OCI-LY1 (cell line): ENCODE measurements around the gene TMEM156.

Source experiments
- H2AFZ ChIP-seq: fragments of 200-600 bp; sonication (generic), shearing (Covaris generic); 2 replicates; pipeline ENCODE4 v1.6.0; 2014; ENCODE audit warnings: antibody characterized with exemption, mild to moderate bottlenecking, low read length
- H3F3A ChIP-seq: fragments of 200-600 bp; sonication (generic), shearing (Covaris generic); 2 replicates; pipeline ENCODE4 v1.6.0; 2014; ENCODE audit warnings: mild to moderate bottlenecking, antibody characterized with exemption, low read length, moderate library complexity; ENCODE audit not compliant: insufficient read depth
- H3K27ac ChIP-seq: fragments of 200-600 bp; sonication (generic); 2 replicates; pipeline ENCODE4 v1.5.1; 2014; ENCODE audit warnings: low read length, mixed run types, mild to moderate bottlenecking, low read depth; ENCODE audit not compliant: poor library complexity, severe bottlenecking
- H3K27me3 ChIP-seq: fragments of 200-600 bp; sonication (generic); 2 replicates; pipeline ENCODE4 v1.6.0; 2014; ENCODE audit warnings: antibody characterized with exemption, mild to moderate bottlenecking, low read length, moderate library complexity; ENCODE audit not compliant: insufficient read depth
- H3K36me3 ChIP-seq: fragments of 200-600 bp; sonication (generic); 2 replicates; pipeline ENCODE4 v1.6.1; 2014; ENCODE audit warnings: mild to moderate bottlenecking, antibody characterized with exemption, low read length, moderate library complexity, mixed read lengths; ENCODE audit not compliant: insufficient read depth
- H3K4me1 ChIP-seq: fragments of 200-600 bp; sonication (generic); 2 replicates; pipeline ENCODE4 v1.5.1; 2014; ENCODE audit warnings: mild to moderate bottlenecking, low read length, moderate library complexity; ENCODE audit not compliant: insufficient read depth, severe bottlenecking
- H3K4me2 ChIP-seq: fragments of 200-600 bp; sonication (generic), shearing (Covaris generic); 2 replicates; pipeline ENCODE4 v1.6.1; 2014; ENCODE audit warnings: low read length
- H3K4me3 ChIP-seq: fragments of 200-600 bp; sonication (generic); 2 replicates; pipeline ENCODE4 v1.5.1; 2014; ENCODE audit warnings: low read length, low read depth, mild to moderate bottlenecking, mixed read lengths; ENCODE audit not compliant: poor library complexity, severe bottlenecking
- H3K79me2 ChIP-seq: fragments of 200-600 bp; shearing (Covaris generic); 2 replicates; pipeline ENCODE4 v1.6.1; 2016; ENCODE audit warnings: mixed run types, low read length, mixed read lengths; ENCODE audit not compliant: insufficient read depth
- H3K9ac ChIP-seq: fragments of 200-600 bp; sonication (generic), shearing (Covaris generic); 2 replicates; pipeline ENCODE4 v1.6.1; 2014; ENCODE audit warnings: mild to moderate bottlenecking, low read length, mixed read lengths
- H3K9me2 ChIP-seq: fragments of 200-600 bp; sonication (generic), shearing (Covaris generic); 2 replicates; pipeline ENCODE4 v1.6.1; 2014; ENCODE audit warnings: low read depth, mild to moderate bottlenecking, low read length, mixed read lengths
- H3K9me3 ChIP-seq: fragments of 200-600 bp; shearing (Covaris generic); 2 replicates; pipeline ENCODE4 v1.6.1; 2014; ENCODE audit warnings: low read length, mixed read lengths
- H4K20me1 ChIP-seq: fragments of 200-600 bp; sonication (generic), shearing (Covaris generic); 2 replicates; pipeline ENCODE4 v1.6.0; 2016; ENCODE audit warnings: mild to moderate bottlenecking, low read length; ENCODE audit not compliant: insufficient read depth
- CTCF ChIP-seq: fragments of 200-600 bp; sonication (generic), shearing (Covaris generic); IDR thresholded peaks from 2 replicates; pipeline ENCODE4 v1.5.1; 2017; ENCODE audit warnings: mild to moderate bottlenecking, antibody characterized with exemption, low read length, moderate library complexity, mixed read lengths
- EZH2 ChIP-seq: fragments of 200-600 bp; sonication (generic), shearing (Covaris generic); IDR thresholded peaks from 2 replicates; pipeline ENCODE4 v1.8.0; 2017; ENCODE audit warnings: borderline replicate concordance, mixed run types, mild to moderate bottlenecking, antibody characterized with exemption, low read length, moderate library complexity, mixed read lengths

The TMEM156 gene

DNA sequence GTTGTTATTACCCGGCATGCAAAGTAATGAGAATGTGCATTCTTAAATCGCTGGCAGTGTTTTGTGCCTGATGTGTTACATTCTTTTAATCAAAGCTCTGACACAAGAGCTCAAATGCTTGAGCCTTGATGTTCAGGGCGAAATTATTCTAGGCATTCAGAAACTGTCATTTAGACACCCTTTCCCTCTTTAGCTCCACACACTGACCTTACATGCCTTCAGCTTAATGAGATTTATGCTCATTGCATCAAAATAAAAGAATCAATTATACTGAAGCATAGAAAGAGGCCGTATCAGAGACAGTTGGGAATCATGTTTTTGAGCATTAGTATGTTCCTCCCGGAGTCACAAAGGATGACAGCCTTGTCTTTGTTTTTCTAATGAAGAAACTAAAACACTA lies 107.9 kb downstream of the TMEM156 start:
- H3K9me3 ChIP-seq: no peaks in the 10 kb centered on the region
- H3K9me2 ChIP-seq: no peaks in the 10 kb centered on the region
- H3K27me3 ChIP-seq: no peaks in the 10 kb centered on the region
- no peaks in the 10 kb centered on the region for H3K4me1 ChIP-seq
- H4K20me1 ChIP-seq: no peaks in the 10 kb centered on the region
- no peak overlapping the region for H2AFZ ChIP-seq
- no peaks in the 10 kb centered on the region for H3K36me3 ChIP-seq
- no peak overlapping the region for H3K4me3 ChIP-seq
- H3K4me2 ChIP-seq: no peak overlapping the region
- no peak overlapping the region for H3K27ac ChIP-seq
- H3F3A ChIP-seq: no peaks in the 10 kb centered on the region
- H3K79me2 ChIP-seq: no peaks in the 10 kb centered on the region
- TF ChIP-seq EZH2 (no peak), CTCF (no peak)
- no peak overlapping the region for H3K9ac ChIP-seq

DNA sequence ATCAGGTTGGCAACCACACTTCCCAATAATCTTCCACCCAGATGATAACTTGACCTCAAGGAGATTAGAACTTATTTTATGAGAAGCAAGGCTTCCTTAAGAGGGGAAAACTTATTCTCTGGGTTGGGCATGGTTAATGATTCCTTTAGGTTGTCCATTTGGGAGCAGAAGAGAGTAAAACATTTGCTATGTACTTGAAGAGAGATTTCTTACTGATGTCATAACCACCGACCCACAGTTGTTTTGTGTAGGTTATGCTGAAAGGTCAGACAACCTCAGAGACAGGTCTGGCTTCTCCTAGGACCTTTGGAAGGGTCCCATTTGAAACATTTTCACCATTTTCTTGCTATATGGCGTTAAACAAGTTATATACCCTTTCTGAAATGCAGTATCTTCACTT lies 108.5 kb downstream of the TMEM156 start:
- no peaks in the 10 kb centered on the region for H4K20me1 ChIP-seq
- H3K4me2 ChIP-seq: no peak overlapping the region
- no peaks in the 10 kb centered on the region for H3F3A ChIP-seq
- H3K9me2 ChIP-seq: no peaks in the 10 kb centered on the region
- H3K36me3 ChIP-seq: no peaks in the 10 kb centered on the region
- H3K4me1 ChIP-seq: no peaks in the 10 kb centered on the region
- no peak overlapping the region for H2AFZ ChIP-seq
- no peaks in the 10 kb centered on the region for H3K27me3 ChIP-seq
- no peak overlapping the region for H3K4me3 ChIP-seq
- TF ChIP-seq EZH2 (no peak), CTCF (no peak)
- H3K9me3 ChIP-seq: no peaks in the 10 kb centered on the region
- no peaks in the 10 kb centered on the region for H3K79me2 ChIP-seq
- no peak overlapping the region for H3K27ac ChIP-seq
- H3K9ac ChIP-seq: no peak overlapping the region

GRCh38 chr4:38921151-38921550 lies 111.1 kb downstream of the TMEM156 start:
- H3K9ac ChIP-seq: no peak overlapping the region
- no peaks in the 10 kb centered on the region for H3K9me3 ChIP-seq
- H3K79me2 ChIP-seq: no peaks in the 10 kb centered on the region
- no peaks in the 10 kb centered on the region for H3K9me2 ChIP-seq
- no peaks in the 10 kb centered on the region for H3K27me3 ChIP-seq
- no peaks in the 10 kb centered on the region; the same call in 1 of the 2 replicates for H3K36me3 ChIP-seq
- no peak overlapping the region for H3K4me2 ChIP-seq
- no peak overlapping the region for H3K4me3 ChIP-seq
- no peaks in the 10 kb centered on the region for H3K4me1 ChIP-seq
- no peak for TF ChIP-seq EZH2
- TF ChIP-seq CTCF: no peak
- no peaks in the 10 kb centered on the region for H4K20me1 ChIP-seq
- no peak overlapping the region for H3K27ac ChIP-seq
- H3F3A ChIP-seq: no peaks in the 10 kb centered on the region
- H2AFZ ChIP-seq: no peak overlapping the region
